Activated CD4-positive, alpha-beta T cell treated with anti-CD3 and anti-CD28 coated beads for 4 hours (primary cell): ENCODE results near the gene AMBRA1.

Experiments
- DNase-seq, 2 donors: peaks; one replicate each; pipeline ENCODE4 v3.0.0-alpha.2; 2020

AMBRA1 gene

GRCh38 chr11:46593550-46594373 is at the start of gene AMBRA1:
Gene AMBRA1 (minus strand): TSS chr11:46594023. CDS start chr11:46548380, 45,643 bp downstream.
- DNase-seq, result peak; percentile 74 to 80

- DNase-seq, result no peak
These were observed 49.7 kb upstream of the AMBRA1 start for GRCh38 chr11:46643531-46643930.

- no peak for DNase-seq
These were observed 49.0 kb upstream of the AMBRA1 start for GRCh38 chr11:46642627-46643335.

GRCh38 chr11:46641639-46642038 is 47.8 kb upstream of the AMBRA1 start:
- no peak for DNase-seq

GRCh38 chr11:46640036-46640788 is 46.4 kb upstream of the AMBRA1 start:
- DNase-seq, result no peak

GRCh38 chr11:46639197-46639839 is 45.5 kb upstream of the AMBRA1 start:
- DNase-seq, result no peak

- DNase-seq, result no peak
These were observed 43.7 kb upstream of the AMBRA1 start for GRCh38 chr11:46637546-46637945.

GRCh38 chr11:46635557-46636139 is 41.8 kb upstream of the AMBRA1 start:
- no peak for DNase-seq

- no peak for DNase-seq
These were observed 39.7 kb upstream of the AMBRA1 start for GRCh38 chr11:46633291-46634217.

GRCh38 chr11:46632502-46632901 is 38.7 kb upstream of the AMBRA1 start:
- no peak for DNase-seq

- DNase-seq, result no peak
These were observed 37.9 kb upstream of the AMBRA1 start for GRCh38 chr11:46631676-46632075.

GRCh38 chr11:46630237-46630636 is 36.4 kb upstream of the AMBRA1 start:
- no peak for DNase-seq

- no peak for DNase-seq
These were observed 35.1 kb upstream of the AMBRA1 start for GRCh38 chr11:46628961-46629360.

- no peak for DNase-seq
These were observed 31.6 kb upstream of the AMBRA1 start for GRCh38 chr11:46625406-46625805.

- DNase-seq, result no peak
These were observed 25.0 kb upstream of the AMBRA1 start for GRCh38 chr11:46618837-46619236.

- DNase-seq, result no peak
These were observed 24.1 kb upstream of the AMBRA1 start for GRCh38 chr11:46617972-46618314.

- DNase-seq, result peak; percentile 89 to 92
These were observed 23.5 kb upstream of the AMBRA1 start, which contains the start of the genes ATG13 and HARBI1 for GRCh38 chr11:46617134-46617971. Gene ATG13 (plus strand): TSS chr11:46617553. CDS start chr11:46644292, 26,739 bp downstream. Gene HARBI1 (minus strand): TSS chr11:46617227. CDS start chr11:46616237, 990 bp downstream.

- no peak for DNase-seq
These were observed 22.8 kb upstream of the AMBRA1 start for GRCh38 chr11:46616551-46617133.

GRCh38 chr11:46615756-46616155 is 21.9 kb upstream of the AMBRA1 start:
- no peak for DNase-seq

- no peak for DNase-seq
These were observed 18.5 kb upstream of the AMBRA1 start for GRCh38 chr11:46612326-46612725.
